Measurements from ENCODE around the gene TSKU.

The TSKU gene

DNA sequence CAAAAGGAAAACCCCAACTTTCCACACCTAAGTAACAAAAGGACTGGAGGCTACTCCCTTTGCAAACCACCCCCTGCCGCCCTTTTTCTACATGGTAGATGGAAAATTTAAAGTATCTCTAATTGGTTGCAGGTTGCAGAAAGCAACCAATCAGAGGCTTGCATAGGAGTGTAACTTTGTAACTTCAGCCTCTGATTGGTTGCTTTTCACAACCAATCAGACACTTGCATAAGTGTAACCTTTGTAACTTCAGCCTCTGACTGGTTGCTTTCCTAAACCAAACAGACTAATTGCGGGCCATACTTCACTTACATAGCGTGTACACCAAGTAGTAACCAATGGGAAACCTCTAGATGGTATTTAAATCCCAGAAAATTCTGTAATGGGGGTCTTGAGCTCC, 60.8 kb downstream of the TSKU start:
- TF ChIP-seq, protein P1, sequence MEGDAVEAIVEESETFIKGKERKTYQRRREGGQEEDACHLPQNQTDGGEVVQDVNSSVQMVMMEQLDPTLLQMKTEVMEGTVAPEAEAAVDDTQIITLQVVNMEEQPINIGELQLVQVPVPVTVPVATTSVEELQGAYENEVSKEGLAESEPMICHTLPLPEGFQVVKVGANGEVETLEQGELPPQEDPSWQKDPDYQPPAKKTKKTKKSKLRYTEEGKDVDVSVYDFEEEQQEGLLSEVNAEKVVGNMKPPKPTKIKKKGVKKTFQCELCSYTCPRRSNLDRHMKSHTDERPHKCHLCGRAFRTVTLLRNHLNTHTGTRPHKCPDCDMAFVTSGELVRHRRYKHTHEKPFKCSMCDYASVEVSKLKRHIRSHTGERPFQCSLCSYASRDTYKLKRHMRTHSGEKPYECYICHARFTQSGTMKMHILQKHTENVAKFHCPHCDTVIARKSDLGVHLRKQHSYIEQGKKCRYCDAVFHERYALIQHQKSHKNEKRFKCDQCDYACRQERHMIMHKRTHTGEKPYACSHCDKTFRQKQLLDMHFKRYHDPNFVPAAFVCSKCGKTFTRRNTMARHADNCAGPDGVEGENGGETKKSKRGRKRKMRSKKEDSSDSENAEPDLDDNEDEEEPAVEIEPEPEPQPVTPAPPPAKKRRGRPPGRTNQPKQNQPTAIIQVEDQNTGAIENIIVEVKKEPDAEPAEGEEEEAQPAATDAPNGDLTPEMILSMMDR (IDR thresholded peaks at IDR 0.05; ENCODE audit: extremely low read depth, missing control alignments): no peak
- no peak for DNase-seq (ENCODE audit: low spot score)

DNA sequence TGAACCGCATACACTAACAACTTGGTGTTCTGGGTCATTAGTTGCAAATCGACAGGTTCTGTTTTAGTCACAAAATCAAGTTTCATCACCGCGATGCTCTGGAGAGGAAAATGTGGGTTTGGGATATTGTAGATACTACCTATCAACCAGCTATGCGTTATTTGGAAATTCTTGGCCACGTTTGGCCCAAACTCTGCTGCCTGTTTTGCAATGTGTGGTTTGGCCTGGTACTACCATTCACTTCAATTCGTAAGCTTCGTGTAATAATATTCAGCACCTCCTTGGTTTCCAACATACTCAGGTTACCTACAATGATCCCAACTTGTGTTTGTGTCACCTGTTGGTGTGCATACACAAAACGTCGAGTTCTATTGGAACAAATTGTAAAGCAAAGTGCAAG, 61.4 kb downstream of the TSKU start:
- DNase-seq (ENCODE audit: low spot score): no peak
- TF ChIP-seq, protein P1 (IDR thresholded peaks at IDR 0.05; ENCODE audit: extremely low read depth, missing control alignments): no peak

DNA sequence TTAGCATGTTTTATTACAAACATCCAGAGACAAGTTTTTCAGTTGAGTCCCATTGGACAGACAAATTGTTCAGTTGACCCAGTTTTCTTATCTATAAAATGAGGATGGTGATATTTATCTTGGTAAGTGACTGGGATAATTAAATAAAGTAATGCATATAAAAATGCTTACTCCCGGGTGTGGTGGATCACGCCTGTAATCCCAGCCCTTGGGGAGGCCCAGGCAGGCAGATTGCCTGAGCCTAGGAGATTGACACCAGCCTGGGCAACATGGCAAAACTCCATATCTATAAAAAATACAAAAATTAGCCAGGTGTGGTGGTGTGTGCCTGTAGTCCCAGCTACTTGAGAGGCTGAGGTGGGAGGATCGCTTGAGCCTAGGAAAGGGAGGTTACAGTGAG, 61.9 kb downstream of the TSKU start:
- TF ChIP-seq, protein P1 (IDR thresholded peaks at IDR 0.05; ENCODE audit: extremely low read depth, missing control alignments): no peak
- no peak for DNase-seq (ENCODE audit: low spot score)

DNA sequence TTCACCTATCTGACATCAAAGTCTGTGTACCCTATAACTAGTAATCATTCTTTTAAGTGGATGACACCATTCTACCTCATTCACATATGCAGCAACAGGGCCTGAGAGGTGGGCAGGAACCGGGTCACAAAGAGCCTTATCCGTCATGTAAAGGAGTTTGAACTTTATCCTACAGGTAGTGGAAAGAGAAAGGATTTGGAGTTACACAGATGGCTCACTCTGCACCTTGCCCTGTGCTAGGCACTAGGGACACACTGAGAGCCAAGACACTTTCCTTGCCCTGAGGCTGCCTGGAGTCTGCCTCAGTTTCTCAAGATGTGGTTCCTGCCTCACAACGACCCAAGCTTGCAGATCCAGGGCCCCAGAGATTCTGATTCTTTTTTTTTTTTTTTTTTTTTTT, 63.3 kb downstream of the TSKU start:
- TF ChIP-seq, protein P1 (IDR thresholded peaks at IDR 0.05; ENCODE audit: extremely low read depth, missing control alignments): no peak
- no peak for DNase-seq (ENCODE audit: low spot score)

Data from GM20000 (cell line).